ENCODE results near the gene CD79A. TPM values are rescaled to one million over a fixed set of nuclear protein-coding genes. Genes with fewer than 3 reads are reported as not detected.

CD79A gene
- 0.80 to 1.3 TPM (median 1.0 TPM) in 5 replicates for total RNA-seq (2022; extraction: Qiagen RNA extraction)

DNA sequence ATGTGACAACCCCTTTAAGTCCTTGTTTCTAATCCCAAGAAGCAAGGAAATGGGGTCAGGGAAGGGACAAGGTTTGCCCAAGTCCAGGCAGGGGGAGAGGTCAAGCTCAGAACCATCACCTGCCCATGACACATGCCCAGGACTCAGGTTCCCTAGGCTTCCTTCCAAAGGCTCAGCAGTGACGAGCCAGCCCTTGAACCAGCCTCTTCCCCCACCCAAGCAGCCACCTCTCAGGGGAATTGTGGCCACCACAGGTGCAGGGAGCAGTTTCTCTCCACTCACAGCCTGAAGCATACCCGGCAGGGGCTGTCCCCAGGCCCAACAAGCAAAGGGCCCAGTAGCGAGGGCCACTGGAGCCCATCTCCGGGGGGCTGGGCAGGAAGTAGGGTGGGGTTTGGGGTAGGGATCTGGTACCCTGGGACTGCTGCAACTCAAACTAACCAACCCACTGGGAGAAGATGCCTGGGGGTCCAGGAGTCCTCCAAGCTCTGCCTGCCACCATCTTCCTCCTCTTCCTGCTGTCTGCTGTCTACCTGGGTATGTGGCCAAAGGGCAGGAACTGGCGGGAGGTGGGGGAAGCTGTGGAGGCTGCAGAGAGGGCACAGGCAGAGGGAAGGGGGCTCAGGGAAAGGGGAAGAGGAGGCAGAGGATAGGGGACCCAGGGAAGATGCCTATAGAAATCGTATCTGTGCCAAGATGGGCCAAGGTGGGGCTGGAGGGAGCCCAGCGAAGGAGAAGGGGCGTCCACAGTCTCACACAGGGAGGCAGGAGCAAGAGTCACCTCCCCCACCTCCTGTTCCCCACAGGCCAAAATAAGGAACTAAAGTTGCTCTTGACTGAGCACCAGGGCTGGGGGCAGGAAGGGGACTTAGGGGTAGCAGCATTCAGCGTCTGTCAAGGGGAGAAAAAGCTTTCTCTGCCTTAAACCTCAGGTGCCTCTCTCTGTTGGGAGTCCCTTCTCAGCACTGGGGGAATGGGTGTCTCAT, at the start of gene CD79A:
Gene CD79A, plus strand, starts transcription at position 433 of the 986 bp plus-strand sequence. Its CDS starts 26 bp downstream, at position 459.

DNA sequence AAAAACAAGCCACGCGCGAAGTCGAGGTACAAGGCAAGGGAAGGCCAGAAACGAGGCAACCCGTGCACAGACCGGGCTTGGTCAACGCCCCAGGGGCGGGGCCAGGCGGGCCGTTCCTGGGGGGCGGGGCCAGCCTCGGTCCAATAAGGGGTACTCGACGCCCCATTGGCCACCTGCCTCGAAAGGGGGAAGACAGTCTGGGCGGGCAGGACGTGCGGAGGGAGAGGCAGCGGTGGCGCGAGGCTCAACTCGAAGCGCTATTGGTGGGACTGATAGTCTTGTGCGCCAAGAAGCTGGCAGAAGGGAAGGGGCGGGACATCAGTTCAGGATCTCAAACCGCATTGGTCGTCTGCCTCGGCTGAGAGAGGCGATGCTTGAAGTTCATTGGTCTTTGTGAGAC, 32.5 kb upstream of the CD79A start, which contains the start of gene LYPD4:
Gene LYPD4, minus strand, starts transcription at position 83 of the 400 bp plus-strand sequence. CDS start 5,398 bp downstream, outside the sequence.

DNA sequence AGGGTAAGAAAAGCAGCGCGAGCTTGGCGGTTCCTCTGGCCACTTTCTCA, 32.3 kb upstream of the CD79A start, which contains the start of gene DMRTC2:
Gene DMRTC2, plus strand, starts transcription at position 42 of the 50 bp plus-strand sequence. CDS start 2,387 bp downstream, outside the sequence.

DNA sequence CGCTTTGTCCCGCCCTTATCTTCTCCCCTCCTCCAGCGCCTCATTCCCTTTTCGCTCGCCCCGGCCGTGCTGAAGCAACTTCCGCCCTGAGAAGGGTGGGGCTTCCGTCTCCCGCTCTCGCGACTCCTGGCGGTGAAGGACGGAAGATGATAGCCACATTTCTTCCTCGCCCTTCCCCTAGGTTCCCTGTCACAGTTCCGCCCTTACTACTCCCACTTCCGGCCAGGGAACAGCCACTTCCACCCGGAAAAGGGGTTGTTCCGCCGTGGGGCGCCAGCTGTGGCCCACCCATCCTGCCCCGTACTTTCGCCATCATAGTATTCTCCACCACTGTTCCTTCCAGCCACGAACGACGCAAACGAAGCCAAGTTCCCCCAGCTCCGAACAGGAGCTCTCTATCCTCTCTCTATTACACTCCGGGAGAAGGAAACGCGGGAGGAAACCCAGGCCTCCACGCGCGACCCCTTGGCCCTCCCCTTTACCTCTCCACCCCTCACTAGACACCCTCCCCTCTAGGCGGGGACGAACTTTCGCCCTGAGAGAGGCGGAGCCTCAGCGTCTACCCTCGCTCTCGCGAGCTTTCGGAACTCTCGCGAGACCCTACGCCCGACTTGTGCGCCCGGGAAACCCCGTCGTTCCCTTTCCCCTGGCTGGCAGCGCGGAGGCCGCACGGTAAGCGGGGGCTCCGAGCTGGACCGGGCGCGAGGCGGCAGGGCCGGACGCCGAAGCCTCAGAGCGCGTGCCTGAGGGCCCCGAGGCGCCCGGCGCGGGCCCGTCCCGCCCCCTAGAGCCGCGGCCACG, 17.3 kb upstream of the CD79A start, which contains the start of gene RPS19:
Gene RPS19, plus strand, starts transcription at position 638 of the 801 bp plus-strand sequence. CDS start 520 bp downstream, outside the sequence.

DNA sequence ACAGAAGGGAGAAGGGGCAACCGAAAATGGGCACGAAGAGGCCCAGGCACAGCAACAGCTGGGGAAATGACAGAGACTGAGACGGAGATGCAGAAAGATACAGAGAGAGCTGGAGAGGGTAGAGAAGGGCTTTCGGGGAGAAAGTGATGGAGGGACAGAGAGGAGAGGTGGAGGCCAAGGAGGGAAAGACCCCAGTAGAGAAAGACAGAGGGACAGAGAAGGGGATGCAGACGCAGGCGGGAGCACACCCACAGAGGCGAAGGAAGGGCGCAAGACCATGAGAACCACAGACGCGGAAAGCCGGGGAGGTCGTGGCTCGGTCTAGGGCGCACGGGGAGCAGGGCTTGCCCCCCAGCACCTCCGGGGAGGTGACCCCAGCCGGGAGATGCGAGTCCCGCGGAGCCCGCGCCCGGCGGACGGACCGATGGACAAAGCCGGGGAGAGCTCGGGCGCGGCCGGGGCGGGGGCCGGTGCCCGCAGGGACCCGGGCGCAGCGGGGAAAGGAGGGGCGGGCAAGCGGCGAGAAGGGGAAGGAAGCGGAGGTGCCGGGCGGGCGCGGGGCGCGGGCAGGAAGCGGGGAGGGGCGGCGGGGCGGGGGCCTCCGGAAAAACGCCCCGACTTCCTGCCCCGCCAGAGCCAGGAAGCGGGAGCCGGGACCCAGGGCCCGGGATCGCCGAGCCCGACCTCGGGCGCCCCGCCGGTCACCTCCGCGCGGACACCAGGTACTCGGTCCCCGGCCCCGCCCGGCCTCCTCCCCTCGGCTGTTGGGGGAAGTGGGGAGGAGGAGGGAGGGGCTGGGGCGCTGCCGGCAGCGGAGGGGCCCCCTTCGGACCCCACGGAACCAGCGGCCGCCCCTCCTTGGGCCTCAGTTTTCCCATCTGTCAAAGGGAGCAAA, 5.7 kb downstream of the CD79A start, which contains the start of gene ARHGEF1:
Gene ARHGEF1, plus strand, starts transcription at position 617 of the 895 bp plus-strand sequence. CDS start 4,899 bp downstream, outside the sequence.

DNA sequence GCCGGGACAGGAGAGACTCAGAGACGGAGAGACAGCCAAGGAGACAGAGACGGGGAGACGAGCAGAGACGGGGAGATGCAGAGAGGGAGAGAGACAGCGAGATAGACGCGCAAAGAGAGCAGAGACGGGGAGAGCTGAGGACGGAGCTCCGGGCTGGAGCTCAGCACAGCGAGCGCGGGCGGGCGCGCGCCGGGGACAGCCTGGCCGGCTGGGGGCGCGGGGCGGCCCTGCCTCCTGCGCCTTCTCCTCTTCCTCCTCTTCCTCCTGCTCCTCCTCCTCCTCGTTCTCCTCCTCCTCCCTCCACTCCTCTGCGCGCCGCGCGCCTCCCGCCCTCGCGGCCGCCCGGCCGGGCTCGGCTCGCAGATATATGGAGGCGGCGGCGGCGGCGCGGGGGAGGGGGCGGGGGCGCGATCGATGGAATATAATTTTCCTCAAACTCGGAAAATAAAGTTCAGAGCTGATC, 51.2 kb downstream of the CD79A start, which contains the start of gene ERFL:
Gene ERFL, minus strand, starts transcription at position 229 of the 463 bp plus-strand sequence. CDS start 15,530 bp downstream, outside the sequence.

Other genes with a start within 250 kb of the CD79A start
- 0.07 to 0.12 TPM (median 0.09 TPM) in 5 replicates for gene CEACAM7, start 189.0 kb upstream of the CD79A start, total RNA-seq (2022; extraction: Qiagen RNA extraction)
- gene CEACAM5, start 168.7 kb upstream of the CD79A start, total RNA-seq (2022; extraction: Qiagen RNA extraction), result 1.0 to 2.0 TPM (median 1.5 TPM) in 5 replicates
- 13.8 to 21.7 TPM (median 18.1 TPM) in 5 replicates for gene CEACAM6, start 121.7 kb upstream of the CD79A start, total RNA-seq (2022; extraction: Qiagen RNA extraction)
- gene CEACAM3, start 80.7 kb upstream of the CD79A start, total RNA-seq (2022; extraction: Qiagen RNA extraction), result not detected in 5 replicates
- gene LYPD4, start 32.6 kb upstream of the CD79A start, total RNA-seq (2022; extraction: Qiagen RNA extraction), result not detected in 5 replicates
- gene DMRTC2, start 32.2 kb upstream of the CD79A start, total RNA-seq (2022; extraction: Qiagen RNA extraction), result not detected in 5 replicates
- gene RPS19, start 17.0 kb upstream of the CD79A start, total RNA-seq (2022; extraction: Qiagen RNA extraction), result 8,904 to 10,355 TPM (median 9,424 TPM) in 5 replicates
- 77.7 to 113 TPM (median 104 TPM) in 5 replicates for gene ARHGEF1, start 5.9 kb downstream of the CD79A start, total RNA-seq (2022; extraction: Qiagen RNA extraction)
- gene ERFL, start 51.2 kb downstream of the CD79A start, total RNA-seq (2022; extraction: Qiagen RNA extraction), result 0.22 to 0.37 TPM (median 0.28 TPM) in 5 replicates
- 204 to 299 TPM (median 270 TPM) in 5 replicates for gene RABAC1, start 82.0 kb downstream of the CD79A start, total RNA-seq (2022; extraction: Qiagen RNA extraction)
- 3.3 to 4.9 TPM (median 4.2 TPM) in 5 replicates for gene ATP1A3, start 117.0 kb downstream of the CD79A start, total RNA-seq (2022; extraction: Qiagen RNA extraction)
- 0.23 to 0.66 TPM (median 0.42 TPM) in 5 replicates for gene GRIK5, start 192.9 kb downstream of the CD79A start, total RNA-seq (2022; extraction: Qiagen RNA extraction)
- gene ZNF574, start 198.9 kb downstream of the CD79A start, total RNA-seq (2022; extraction: Qiagen RNA extraction), result 30.3 to 40.3 TPM (median 37.8 TPM) in 5 replicates

All from A549 treated with AZD2906 at 1 μM for 4 hours (cell line).